Fibroblast of mammary gland (primary cell): Measurements from ENCODE around the gene SLC36A3.

Source experiments
- DNase-seq: peaks from one replicate; pipeline ENCODE4 v3.0.0-alpha.2; 2010; ENCODE audit warnings: low read depth
- H3K4me3 ChIP-seq: 2 replicates; pipeline ENCODE4 v1.5.1; 2011; ENCODE audit warnings: low read depth, mild to moderate bottlenecking, low read length, moderate library complexity; ENCODE audit not compliant: control insufficient read depth
- CTCF ChIP-seq: conservative IDR thresholded peaks from 2 replicates; pipeline ENCODE4 v1.5.1; 2011; ENCODE audit warnings: low read depth, low read length, inconsistent platforms; ENCODE audit not compliant: control insufficient read depth, insufficient read depth

SLC36A3 gene

GRCh38 chr5:151320481-151320880, 16.9 kb upstream of the SLC36A3 start:
- TF ChIP-seq CTCF, result no peak
- no peak overlapping the region for H3K4me3 ChIP-seq
- DNase-seq, result no peak

DNA sequence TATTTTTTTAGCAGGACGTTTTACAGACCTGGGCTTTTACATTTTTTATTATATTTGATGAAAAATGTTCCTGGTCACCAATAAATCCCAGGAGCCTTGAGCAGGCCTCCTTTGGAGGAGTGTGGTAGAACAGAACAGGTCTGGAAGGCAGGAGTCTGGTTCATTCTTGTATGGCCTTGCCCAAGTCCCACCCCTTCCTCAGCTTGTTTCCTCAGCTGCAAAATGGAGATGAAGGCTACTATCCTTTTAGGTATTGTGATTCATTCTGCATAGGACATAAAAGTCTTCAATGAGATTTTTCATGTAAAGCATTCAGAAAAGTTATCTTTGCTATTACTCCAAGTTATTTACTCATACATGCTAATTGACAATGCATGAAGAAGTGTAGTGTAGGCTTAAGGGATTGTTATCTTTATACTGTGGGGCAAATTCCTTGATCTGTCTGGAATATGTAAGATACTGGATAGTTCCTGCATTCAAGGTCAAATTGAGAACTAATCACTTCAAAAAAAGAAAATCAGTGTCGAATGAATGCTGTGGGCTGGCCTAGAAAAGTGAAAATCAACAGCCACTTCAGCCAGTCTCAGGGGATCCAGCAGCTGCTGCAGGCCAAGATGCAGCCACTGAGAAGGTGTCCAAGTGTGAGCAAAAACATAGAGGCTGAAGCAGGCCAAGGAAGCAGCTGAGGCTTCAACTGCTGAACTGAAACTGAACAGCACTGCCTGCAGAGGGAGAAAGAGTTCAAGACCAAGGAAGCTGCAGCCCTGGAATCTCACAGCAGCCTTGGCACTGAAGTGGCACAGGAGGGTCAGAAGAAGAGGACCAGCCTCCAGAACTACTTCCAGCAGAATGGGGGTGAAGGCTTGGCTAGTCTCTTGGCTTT, 15.5 kb upstream of the SLC36A3 start:
- H3K4me3 ChIP-seq, result no peak overlapping the region
- DNase-seq, result peak; percentile 14
- TF ChIP-seq CTCF, result peak; percentile 19

DNA sequence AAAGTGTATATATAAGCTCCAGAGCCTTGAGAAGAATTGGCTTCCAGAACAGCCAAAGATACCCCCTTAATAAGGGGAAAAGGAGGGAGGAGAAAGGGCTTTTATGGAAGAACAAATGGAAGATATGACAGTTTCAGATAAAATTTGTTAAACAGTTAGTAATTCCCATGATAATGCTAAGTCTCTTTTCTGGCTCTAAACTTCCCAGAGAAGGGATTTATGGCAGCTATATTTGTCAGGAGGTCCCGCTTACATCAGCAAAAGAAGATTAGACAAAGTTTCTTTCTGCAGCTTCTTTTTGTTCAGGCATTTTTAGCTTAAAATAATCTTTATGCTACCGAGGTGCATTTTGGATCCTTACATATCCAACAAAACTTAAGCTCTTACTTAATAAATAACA, 14.3 kb upstream of the SLC36A3 start:
- no peak overlapping the region for H3K4me3 ChIP-seq
- no peak for TF ChIP-seq CTCF
- no peak for DNase-seq

GRCh38 chr5:151315998-151316597, 12.5 kb upstream of the SLC36A3 start:
- DNase-seq, result peak; percentile 64
- peak; percentile 91 for TF ChIP-seq CTCF
- no peak overlapping the region for H3K4me3 ChIP-seq

GRCh38 chr5:151313357-151313756, 9.8 kb upstream of the SLC36A3 start:
- no peak for TF ChIP-seq CTCF
- DNase-seq, result no peak
- no peak overlapping the region for H3K4me3 ChIP-seq

DNA sequence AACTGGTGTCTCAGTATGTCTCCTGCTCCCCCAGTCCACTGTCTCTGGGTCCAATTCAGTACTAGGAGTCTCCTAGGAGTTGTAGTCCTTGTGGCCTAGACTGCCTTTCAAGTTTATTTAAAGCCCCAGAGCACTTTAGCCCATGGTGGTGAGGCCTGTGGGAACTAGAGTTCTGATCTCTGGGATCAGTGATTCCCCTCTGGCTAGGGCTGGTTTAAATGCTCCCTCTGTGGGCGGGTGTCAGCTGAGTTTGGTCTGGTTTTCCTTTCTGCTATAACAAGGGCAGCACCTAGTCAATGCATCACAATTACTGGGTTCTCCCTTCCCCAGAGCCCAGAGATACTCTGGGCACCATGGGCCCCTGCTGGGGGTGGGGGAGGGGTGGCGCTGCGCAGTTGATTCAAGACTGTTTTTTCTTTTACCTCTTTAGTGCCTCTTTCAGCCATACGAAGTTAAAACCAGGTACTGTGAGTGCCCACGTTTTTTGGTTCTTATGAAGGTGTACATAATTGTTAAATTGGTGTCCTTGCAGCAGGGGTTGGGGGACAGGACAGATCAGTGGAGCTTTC, 9.3 kb upstream of the SLC36A3 start:
- no peak overlapping the region for H3K4me3 ChIP-seq
- TF ChIP-seq CTCF, result no peak
- DNase-seq, result no peak
